HG02642 (cell line): Measurements from ENCODE around the gene ANKRD60.

Experiments
- ATAC-seq: cut with Tn5 transposase; IDR thresholded peaks from one replicate; pipeline ENCODE4 v1.9.1; 2021; ENCODE audit warnings: mild to moderate bottlenecking; ENCODE audit not compliant: unreplicated experiment, poor library complexity

ANKRD60 gene, protein sequence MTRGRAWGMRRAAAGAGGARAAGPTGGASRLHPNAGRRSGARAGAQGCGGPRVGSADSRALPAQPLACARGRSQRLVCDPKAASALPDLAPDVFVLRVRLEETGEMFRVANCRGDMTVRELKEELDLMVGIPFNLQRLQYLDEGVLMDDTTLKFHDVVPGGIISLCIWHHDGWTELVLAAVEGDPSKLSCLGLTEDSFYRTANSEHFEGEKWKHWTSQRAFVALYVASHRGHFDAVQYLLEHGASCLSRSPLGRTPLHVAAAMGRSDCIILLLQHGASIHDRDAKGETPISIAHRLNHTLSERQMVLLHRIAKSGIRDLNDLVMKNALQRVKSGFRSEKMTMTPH

DNA sequence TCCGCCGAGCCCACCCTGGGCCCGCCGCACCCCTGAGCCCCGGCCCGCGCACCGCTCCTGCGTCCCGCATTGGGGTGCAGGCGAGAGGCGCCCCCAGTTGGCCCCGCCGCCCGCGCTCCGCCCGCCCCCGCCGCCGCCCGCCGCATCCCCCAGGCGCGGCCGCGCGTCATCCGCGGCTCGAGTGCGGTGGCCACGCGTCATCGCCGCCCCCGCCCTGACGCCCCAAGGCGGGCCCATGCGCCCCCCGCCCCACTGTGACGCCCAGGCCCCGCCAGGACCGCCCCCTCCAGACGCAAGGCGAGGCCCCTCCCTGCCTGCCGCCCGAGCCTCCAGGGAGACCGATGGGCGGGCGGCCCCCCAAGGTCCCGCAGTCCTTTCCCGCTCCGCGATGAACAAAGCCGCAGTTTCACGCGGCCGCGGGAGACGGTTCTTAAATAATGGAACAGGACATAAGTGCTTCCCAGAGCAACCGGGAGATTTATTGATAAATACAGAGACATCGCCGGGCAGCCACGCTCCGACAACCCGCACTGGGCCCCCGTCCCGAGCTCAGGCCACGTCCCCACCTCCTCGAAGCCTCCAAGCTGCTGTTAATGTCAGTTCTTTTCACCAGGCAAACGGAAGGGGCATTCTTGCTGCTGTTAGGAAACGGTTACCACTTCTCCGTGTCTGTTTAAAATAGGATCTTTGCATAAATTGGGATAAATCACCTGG, at the start of gene ANKRD60:
TSS of gene ANKRD60 (minus strand) at position 170 of the 714 bp plus-strand sequence. CDS start at position 170, 0 bp downstream.
- no peak for ATAC-seq

DNA sequence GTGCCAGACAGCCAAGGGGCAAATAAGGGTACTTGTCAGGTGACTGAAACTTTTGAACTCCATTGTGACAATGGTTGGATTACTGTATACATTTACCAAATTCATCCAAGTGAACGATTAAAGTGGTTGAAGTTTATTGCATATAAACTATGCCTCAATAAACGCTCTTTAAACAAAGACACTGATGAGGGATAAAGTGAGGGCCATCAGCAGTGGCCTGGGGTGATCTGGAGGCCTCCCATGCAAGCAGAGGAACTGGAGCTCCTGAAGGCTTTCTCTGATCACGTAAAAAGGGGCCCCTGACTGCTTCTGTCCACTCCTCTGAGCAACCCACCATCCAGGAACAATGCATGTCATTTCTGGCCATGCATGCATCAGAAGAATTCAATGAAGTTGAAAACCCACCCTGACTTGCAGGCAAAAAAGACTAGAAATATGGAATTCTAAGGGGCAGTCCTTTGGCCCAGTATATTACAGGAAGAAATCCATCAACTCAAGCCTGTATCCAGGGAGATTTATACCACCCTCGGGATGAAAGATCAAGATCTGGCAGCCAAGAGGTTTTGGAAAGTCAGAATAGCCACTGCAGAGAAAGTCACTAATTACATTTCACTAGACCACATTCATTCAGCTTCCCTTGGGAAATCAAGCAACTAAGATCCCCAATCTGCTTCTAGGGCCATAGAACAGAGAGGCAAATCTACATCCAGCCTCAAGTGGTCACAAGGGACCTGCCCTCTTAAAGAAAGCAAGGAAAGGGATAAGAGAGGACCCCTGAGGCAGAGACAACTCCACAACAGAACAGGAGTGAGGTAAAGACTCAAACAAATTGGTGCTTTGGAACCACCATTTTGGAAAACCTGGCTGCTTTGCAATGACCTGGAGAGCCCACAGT, 49.4 kb upstream of the ANKRD60 start:
- ATAC-seq = no peak

DNA sequence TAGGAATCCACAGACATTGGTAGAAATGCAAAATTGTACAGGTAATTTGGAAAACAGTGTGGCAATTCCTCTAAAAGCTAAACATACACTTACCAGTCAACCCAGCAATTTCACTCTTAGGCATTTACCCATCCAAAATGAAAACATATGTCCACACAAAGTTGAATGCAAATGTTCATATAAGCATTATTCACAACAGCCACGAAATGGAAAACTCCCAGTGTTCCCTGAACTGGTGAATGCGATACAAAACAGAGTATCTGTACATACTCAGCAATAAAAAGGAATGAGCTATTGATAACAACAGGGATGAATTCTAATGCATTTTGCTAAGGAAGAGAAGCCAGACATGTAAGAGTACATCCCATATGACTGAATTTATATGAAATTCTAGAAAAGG, 48.7 kb upstream of the ANKRD60 start:
- ATAC-seq = no peak

DNA sequence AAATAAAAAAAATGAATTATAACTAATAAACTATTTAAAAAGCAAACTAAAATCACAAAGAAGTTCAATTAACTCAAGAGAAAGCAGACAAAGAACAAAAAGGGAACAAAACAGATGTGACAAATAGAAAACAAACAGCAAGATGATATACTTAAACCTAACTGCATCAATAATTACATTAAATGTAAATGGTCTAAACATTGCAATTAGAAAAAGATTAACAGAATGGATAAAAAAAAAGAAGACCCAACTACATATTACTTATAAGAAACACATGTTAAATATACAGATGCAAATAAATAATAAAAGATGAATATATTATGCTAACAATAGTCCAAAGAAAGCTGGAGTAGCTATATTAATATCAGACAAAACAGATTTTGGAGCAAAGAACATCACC, 45.9 kb upstream of the ANKRD60 start:
- ATAC-seq = no peak

DNA sequence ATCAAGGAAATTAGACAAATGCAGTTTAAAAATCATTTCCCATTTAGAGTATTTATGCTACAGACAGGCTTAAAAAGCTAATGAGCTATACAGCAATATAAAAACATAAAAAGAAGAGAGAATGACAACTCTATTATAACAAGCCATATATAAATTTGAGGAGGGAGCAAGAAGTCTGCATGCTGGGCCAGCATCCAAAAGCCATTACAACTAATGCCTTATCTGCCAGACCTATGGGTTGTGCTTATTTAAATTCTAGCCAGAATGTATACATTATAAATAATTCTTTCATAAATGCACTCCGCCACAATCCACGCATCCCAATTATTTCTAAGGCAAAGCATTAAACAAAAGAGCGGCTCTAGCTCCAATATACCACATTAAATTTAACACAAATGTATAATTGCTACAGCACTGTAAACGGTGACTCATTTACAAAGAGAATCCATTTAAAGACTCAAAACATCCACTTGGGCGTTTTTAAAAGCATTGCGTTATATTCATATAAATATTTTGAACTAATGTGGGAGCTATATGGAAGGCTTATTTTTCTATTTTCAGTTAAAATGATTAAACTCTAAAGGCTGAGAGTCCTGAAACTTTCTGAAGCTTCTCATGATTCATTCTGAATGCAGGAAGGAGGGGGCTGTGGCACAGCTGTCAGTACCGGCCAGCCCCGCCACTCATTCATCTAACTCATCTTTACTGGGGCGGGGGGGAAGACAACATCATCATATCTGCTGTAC, 43.3 kb upstream of the ANKRD60 start:
- no peak for ATAC-seq

DNA sequence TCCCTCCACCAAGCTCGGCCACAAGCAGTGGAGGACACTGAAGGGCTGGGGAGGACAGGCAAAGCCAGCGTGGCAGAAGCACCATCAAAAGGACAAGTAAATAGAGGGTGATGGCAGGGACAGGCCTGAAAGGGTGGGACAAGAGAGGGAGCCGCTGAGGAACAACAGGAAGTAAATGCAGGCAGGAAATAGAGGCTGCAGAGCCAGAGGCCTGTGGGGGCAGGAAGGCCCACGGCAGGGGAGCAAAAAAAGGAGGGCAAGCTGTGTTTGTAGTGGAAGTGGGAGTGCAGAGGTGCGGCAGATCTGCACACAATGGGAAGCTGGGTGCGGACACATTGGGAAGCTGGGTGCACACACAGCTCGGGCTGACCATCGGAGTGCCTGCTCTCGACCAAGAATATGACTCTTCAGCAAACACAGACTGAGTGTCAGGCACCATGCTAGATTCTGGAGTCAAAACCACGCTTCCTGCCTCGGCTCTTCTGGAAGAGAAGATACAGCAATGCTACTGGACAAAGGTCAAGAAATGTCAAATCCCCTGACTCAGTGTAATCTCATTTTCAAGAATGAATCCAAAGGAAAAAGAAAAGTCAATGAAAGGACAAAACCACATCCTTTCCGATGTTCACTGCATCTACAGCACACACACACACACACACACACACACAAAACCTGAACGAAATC, 40.6 kb upstream of the ANKRD60 start:
- no peak for ATAC-seq

DNA sequence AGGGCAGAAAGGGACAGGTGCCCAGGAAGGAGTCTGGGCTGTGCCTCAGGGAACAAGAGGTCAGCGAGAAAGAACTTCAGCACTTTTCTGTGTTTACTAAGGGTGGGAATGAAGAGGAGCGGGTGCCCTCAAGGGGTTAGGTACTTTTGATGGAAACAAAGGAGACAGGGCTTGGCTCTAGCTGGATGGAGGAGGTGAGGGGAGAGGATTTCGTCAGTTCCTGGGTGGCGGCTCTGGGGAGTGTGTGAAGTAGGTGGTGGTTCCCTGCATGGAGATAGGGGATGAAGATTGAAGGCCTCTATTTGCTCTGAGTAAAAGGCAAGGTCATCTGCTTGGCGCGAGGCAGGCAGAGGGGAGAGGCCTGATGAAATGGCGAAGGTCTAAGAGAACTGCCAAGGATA, 40.0 kb upstream of the ANKRD60 start:
- ATAC-seq = no peak

DNA sequence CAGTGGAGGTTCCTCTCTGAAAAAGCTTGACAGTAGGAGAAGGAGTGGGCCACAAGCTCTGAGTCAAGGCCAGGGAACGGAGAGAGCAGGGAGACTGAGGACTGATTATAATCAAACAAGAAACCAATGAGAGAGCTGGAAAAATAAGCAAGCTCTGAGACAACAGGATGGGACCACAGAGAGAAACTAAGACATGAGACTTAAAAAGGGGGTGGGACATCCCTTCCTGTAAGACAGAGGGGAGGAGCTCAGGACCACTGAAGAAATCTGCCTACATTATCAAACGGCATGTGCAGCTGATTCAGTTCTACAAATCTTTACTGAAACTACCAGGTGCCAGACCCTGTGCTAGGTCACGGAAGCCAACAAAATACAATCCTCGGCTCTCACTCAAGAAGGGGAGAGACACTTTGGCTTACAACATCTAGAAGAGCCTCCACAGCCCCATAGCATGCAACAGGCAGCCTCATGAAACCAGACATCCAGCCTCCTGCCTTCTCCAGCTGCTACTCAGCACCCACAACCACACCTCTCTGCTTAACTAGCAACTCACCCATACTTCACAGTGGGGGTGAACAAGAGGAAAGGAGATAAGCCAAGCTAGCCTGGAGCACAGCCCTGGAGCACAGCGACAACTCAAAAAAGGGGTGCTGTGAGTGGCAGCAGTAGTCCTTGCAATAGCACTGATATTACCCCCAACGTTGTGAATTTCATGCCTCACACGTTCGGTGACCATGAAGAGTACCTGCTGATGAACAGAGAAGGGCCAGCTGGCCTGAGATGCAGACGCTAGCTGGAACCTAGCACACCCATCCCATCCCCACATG, 39.1 kb upstream of the ANKRD60 start:
- no peak for ATAC-seq

DNA sequence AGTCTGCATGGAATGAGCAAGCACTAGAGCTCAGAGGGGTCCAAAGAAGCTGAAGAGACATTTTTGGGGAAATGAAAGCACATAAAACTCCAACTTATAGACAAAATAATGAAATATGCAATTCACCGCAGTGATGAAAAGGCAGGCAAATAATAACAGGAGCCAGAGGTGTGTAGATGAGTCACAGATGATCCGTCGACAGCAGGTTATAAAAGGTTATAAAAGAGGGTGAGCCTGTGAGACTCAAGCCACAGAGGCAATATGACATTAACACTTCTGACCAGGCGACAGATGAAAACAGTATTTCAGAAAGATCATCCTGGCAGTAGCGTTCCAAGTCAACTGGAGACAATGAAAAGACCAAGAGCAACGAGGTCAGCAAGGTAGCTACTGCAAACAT, 35.8 kb upstream of the ANKRD60 start:
- ATAC-seq = no peak

DNA sequence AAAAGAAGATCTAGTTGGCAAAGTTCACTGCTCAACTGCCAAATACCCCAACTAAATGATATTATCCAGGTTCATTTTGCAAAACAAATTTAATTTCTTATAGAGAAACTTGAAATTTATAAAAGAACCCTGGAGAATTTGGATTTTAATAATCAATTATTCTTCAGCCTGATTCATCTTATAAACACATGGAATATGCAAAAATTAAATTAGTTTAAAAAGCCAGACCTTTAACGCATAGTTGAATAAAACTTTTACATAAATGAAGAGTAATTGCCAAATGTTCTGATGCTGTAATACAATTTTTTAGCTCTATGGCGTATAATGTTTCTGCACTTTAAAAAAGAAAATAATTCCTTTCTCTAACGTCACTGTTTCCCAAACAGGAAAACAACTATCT, 33.2 kb upstream of the ANKRD60 start:
- ATAC-seq = no peak

DNA sequence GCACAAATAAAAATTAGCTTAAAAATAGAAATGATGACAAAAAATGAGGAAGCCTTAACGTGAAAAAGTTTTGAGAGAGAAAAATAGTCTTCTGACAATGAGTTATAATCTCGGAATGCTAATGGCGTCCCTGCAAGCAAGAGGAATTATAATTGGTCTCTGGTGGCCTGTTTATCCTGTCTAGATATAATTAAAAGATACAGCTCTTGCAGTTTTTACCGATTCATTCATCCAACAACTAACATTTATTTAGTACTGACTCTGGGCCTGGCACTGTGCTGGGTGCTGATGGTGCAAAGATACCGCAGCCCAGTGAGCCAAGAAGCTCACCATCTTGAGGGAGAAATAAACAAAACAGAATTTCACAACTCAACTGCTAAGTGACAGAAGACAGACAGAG, 31.6 kb upstream of the ANKRD60 start:
- no peak for ATAC-seq

DNA sequence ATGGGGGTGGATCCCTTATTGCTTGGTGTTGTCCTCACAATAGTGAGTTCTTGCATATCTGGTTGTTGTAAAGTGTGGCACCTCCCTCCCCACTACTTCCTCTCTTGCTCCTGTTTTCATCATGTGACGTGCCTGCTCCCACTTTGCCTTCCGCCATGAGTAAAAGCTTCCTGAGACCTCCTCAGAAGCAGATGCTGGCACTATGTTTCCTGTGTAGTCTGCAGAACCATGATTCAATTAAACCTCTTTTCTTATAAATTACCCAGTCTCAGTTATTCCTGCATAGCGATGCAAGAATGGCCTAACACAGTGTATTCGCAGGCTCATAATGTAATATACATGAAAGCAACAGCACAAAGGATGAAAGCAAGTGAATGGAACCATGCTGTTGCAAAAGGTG, 28.4 kb upstream of the ANKRD60 start:
- ATAC-seq = no peak

DNA sequence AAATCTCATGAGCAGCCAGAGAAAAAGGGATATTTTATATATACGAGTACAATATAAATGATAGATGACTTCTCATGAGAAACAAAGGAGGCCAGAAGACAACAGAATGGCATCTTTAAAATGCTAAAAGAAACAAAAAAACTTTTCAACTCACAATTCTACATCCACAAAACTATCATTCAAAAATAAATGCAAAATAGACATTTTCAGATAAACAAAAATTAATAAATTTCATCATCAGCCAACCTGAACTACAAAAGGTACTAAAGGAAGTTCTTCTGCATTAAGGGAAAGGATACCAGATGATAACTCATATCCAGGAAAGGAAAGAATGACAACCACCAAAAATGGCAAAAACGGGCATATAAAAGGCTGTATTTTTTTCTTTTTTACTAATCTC, 27.9 kb upstream of the ANKRD60 start:
- ATAC-seq = no peak

DNA sequence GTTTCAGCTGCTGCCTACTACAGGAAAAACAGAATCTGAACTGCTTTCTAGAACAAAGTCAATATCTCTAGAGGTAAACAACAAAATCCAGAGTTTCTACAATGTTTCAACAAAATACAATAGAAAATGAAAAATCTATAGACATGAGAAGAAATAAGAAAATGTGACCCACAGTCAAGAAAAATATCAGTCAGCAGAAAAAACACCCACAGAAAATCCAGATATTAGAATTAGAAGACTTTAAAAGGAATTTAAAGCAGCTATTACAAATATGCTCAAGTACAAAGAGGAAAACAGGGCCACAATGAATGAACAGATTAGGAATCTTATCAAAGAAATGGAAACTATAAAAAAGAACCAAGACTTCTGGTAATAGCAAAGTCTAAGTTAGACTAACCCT, 26.4 kb upstream of the ANKRD60 start:
- ATAC-seq = no peak

DNA sequence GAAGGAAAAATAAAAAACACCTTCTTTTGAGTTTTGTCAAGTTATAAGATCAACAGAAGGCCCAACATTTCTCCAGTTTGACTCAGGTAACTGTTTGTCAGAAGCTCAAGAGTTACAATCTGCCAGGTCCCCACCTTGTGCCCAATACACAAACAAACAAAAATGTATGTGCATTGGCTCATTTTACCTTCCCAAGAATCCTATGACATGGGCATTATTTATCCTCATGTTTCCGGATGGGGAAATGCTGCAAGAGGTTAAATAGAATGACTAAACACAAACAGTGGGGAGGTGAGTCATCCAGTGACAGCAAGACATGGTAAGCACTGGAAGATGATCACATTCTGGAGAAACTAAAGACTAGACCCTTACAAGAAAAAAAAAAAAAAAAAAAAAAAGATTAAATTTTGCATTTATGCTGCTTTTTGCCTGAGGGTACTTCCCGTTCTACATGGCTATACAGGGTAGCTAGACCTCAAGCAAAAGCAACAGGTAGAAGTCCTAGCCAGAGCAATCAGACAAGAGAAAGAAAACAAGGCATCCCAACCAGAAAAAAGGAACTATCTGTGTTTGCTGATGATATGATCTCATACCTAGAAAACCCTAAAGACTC, 23.6 kb upstream of the ANKRD60 start:
- ATAC-seq = no peak

DNA sequence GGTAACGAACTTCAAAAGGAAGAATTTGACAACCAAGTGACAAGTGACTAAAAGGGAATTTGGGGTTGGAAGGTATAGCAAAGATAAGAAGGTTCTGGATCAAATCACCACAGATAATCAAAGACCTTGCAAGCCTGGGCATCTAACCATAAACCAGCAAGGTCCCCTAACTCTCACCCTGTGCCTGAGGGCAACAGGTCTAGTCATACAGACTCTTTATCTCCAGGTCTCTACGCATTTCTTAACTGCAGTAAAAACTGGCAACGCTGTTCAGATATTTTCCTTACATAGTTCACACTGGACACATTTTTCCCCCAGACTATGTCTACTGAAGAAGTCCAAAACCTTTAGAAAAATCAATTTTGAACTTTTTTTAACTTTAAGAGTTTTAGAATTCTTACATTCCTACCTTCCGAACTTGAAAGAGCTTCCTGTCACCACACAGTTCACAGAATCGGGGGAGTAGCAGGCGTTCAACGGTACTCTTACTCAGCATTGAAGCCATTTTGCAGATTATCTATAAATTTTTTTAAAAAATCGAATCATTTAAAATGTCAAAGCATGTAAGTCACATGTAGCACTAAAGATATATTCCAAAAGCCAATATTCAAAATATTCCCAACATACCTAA, 23.0 kb upstream of the ANKRD60 start:
- ATAC-seq = no peak

DNA sequence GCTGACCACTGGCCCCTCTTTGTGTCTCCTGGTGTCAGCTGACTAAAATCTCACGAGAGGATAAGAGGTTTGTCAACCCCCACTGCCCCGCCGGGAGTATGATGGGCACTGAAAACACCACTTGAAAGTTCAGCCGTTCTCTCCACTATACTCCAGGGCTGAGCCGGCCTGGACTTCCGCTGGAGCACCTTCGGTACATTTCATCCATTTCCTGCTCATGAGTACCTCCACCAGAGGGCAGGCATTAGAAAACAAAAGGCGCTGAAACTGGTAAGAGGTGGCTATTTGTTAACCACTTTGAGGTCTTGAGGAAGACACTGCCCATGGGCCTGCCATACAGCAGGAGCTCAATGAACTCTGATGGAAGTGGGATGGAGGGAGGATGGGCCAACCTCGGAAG, 17.9 kb upstream of the ANKRD60 start:
- ATAC-seq = no peak

DNA sequence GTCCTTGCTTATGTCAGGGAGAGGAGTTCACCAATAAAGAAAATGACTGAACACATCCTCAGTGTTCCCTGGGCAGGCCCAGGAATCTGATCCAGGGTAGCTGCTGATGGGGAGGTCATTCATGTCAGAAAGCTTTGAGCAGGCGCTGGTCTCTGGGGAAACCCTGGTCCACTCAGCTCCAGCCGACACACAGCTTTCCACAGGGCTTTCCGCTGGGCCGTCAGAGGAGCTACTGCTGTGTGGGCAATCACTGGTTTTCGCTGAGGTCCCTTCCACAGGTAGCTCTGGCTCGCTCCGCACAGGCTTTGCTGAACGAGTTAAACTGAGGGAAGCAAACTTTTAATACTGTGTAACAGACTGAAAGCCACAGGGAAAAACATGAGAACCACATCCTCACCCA, 17.5 kb upstream of the ANKRD60 start:
- no peak for ATAC-seq
